ENCODE data around the gene TBXT.
"Not testable (repeated sequence)": the region's sequence is repeated elsewhere in the genome, so short reads cannot be mapped to it uniquely, and the experiment has no call there.

Gene TBXT

DNA sequence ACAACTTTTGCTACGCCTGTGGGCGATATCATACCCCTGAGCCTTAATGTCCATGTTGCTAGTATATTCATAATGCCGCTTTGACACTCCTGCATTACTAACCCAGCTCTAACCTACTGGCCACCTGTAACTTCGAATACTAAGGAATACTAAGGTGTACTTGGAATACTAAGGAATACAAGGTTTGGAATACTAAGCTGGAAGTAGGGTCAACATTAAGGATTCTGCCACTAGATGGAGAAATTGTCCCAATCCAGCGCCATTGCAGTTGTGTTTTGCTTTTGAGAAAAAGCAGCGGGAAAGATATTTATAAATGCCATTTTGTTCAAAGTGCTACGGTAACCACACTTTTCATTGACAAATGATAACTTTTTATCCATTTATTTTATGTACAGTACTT, 10.7 kb downstream of the TBXT start:
- peaks cover 10% of the 10 kb centered on the region for H3K4me1 Mint-ChIP-seq
- ATAC-seq = no peak

GRCh38 chr6:166153966-166154365, 13.7 kb downstream of the TBXT start:
- no peak for ATAC-seq

More for the DNA sequence above, 10.7 kb downstream of the TBXT start:
- Mint-ChIP-seq H3K4me3 (no peak overlapping the region), H3K9me3 (no peaks in the 10 kb centered on the region), H3K36me3 (no peaks in the 10 kb centered on the region), H3K27ac (no peak overlapping the region), H3K27me3 (peaks cover 22% of the 10 kb centered on the region)

DNA sequence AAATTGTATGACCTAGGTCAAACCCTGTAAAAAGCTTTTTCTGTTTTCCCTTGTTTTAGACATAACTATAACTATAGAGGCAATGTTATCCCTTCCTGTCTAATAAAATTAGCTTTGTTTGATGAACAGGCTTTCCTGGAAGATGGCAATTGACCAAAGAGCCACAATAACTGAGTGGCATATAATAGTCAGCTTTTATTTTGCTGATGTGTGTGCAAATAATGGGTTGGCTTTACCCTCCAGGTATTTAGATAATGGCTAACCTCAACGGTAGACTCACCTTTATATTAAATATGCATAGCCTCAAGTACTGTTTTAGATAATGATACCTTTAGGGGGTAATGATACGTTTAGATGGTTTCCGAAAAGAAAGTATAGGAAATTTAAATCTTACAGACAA, 15.0 kb downstream of the TBXT start:
- no peaks in the 10 kb centered on the region for H3K36me3 Mint-ChIP-seq

More at GRCh38 chr6:166153966-166154365, 13.7 kb downstream of the TBXT start:
- peaks cover 38% of the 10 kb centered on the region for H3K27me3 Mint-ChIP-seq
- H3K4me1 Mint-ChIP-seq = peaks cover 10% of the 10 kb centered on the region
- peaks cover 11% of the 10 kb centered on the region for H3K9me3 Mint-ChIP-seq
- no peak overlapping the region for H3K27ac Mint-ChIP-seq
- no peak overlapping the region for H3K4me3 Mint-ChIP-seq
- no peaks in the 10 kb centered on the region for H3K36me3 Mint-ChIP-seq

DNA sequence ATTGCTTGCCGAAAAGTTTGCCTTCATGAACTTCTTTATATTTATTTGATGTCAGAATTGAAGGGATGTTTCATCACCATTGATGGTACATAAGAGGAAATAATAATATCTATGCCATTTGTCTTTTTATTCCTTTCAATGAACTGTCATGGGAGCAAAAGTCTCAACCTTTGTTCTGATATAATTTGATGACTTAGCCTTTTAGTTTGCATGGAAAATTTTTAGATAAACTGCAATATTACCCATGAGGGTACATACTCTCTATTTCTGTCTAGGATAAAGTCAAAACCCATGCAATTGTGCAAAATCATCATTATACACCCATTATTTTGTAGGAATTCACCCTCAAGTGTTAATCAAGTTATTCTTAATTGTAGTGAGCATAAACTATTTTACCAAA, 15.9 kb downstream of the TBXT start:
- ATAC-seq = no peak
- Mint-ChIP-seq H3K4me3 (no peak overlapping the region), H3K4me1 (no peaks in the 10 kb centered on the region), H3K9me3 (peaks cover 14% of the 10 kb centered on the region), H3K27me3 (peaks cover 49% of the 10 kb centered on the region), H3K27ac (no peak overlapping the region), H3K36me3 (no peaks in the 10 kb centered on the region)

More for the DNA sequence above, 15.0 kb downstream of the TBXT start:
- H3K4me3 Mint-ChIP-seq = no peak overlapping the region
- peaks cover 3% of the 10 kb centered on the region for H3K4me1 Mint-ChIP-seq
- peaks cover 49% of the 10 kb centered on the region for H3K27me3 Mint-ChIP-seq
- H3K27ac Mint-ChIP-seq = no peak overlapping the region
- H3K9me3 Mint-ChIP-seq = peaks cover 14% of the 10 kb centered on the region
- ATAC-seq = no peak

DNA sequence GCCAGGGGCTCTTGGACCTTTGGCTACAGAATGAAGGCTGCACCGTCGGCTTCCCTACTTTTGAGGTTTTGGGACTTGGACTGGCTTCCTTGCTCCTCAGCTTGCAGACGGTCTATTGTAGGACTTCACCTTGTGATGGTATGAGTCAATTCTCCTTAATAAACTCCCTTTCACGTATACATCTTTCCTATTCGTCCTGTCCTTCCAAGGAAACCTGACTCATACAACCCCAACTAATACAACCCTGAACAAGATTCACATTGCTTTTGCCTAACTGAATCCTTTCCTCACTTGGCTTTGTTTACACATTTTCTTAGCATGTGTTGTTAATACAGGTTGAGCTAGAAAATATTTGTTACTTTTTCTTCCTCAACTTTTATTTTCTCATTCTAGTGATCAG, 21.9 kb downstream of the TBXT start:
- H3K27me3 Mint-ChIP-seq = peaks cover 31% of the 10 kb centered on the region
- no peak overlapping the region for H3K27ac Mint-ChIP-seq
- no peak for ATAC-seq
- no peaks in the 10 kb centered on the region for H3K36me3 Mint-ChIP-seq
- peaks cover 5% of the 10 kb centered on the region for H3K9me3 Mint-ChIP-seq
- no peak overlapping the region for H3K4me3 Mint-ChIP-seq
- no peaks in the 10 kb centered on the region for H3K4me1 Mint-ChIP-seq

DNA sequence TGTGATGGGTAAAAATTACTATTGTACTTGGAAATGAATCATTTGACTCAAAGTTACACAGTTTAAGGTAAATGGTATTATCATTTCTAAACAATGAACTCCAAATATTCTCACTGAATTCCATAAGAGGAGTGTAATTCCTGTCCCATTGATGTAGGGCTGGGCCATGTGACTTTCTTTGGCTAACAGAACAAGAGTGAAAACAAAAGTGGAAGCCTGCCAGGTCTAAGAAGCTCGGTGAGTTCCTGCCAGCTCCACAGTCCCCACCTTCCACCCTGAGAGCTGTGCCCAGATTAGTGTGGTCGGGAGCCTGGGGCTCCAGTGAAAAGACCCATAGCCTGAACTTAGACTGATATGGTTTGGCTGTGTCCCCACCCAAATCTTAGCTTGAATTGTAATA, 24.6 kb downstream of the TBXT start:
- H3K27ac Mint-ChIP-seq = no peak overlapping the region
- peaks cover 19% of the 10 kb centered on the region for H3K27me3 Mint-ChIP-seq
- no peak for ATAC-seq
- no peak overlapping the region for H3K4me3 Mint-ChIP-seq
- H3K9me3 Mint-ChIP-seq = peaks cover under 1% of the 10 kb centered on the region
- no peaks in the 10 kb centered on the region for H3K4me1 Mint-ChIP-seq
- no peaks in the 10 kb centered on the region for H3K36me3 Mint-ChIP-seq

DNA sequence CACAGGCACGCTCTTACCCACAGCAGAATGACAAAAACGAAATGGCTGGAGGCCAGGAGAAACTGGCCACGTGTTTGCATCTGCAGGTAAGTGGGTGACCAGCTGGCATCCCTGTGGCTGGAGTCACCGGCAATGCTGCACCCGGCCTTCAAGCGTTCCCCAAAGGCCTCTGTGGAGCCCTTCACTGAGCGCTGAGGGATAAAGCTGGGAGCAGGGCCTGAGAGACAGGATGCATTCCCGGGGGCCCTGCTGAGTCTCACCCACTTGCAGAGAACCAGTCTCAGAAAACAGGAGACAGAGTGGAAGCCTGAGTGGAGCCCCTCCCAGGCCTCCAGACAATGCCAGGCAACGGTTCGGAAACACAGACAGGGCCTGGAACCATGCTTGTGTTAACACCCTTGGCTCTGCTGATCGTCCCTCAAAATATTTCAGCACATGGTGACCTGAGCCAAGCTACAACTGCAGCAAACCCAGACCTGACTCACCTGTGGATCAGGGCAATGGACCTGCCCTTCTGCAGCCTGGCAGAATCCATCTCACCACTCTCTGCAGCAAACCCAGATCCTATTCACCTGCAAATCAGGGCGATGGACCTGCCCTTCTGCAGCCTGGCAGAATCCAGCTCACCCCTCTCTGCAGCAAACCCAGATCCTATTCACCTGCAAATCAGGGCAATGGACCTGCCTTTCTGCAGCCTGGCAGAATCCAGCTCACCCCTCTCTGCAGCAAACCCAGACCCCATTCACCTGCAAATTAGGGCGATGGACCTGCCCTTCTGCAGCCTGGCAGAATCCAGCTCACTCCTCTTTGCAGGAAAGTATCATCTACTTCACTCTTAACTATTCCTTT, 39.8 kb downstream of the TBXT start:
- Mint-ChIP-seq H3K27ac (no peak overlapping the region), H3K4me3 (no peak overlapping the region), H3K9me3 (no peaks in the 10 kb centered on the region), H3K4me1 (no peaks in the 10 kb centered on the region), H3K36me3 (no peaks in the 10 kb centered on the region), H3K27me3 (peaks cover 45% of the 10 kb centered on the region)
- ATAC-seq = no peak

- not testable (repeated sequence) for H3K4me3 Mint-ChIP-seq
- H3K27me3 Mint-ChIP-seq = peaks cover 43% of the 10 kb centered on the region
Measured at GRCh38 chr6:166123115-166123514, 44.5 kb downstream of the TBXT start.

GRCh38 chr6:166121726-166122125, 45.9 kb downstream of the TBXT start:
- H3K27me3 Mint-ChIP-seq = peaks cover 30% of the 10 kb centered on the region
- no peak for ATAC-seq
- no peaks in the 10 kb centered on the region for H3K4me1 Mint-ChIP-seq
- H3K4me3 Mint-ChIP-seq = no peak overlapping the region
- no peaks in the 10 kb centered on the region for H3K9me3 Mint-ChIP-seq
- no peak overlapping the region for H3K27ac Mint-ChIP-seq
- no peaks in the 10 kb centered on the region for H3K36me3 Mint-ChIP-seq

More at GRCh38 chr6:166123115-166123514, 44.5 kb downstream of the TBXT start:
- not testable (repeated sequence) for H3K36me3 Mint-ChIP-seq, H3K4me1 Mint-ChIP-seq, H3K9me3 Mint-ChIP-seq, H3K27ac Mint-ChIP-seq, ATAC-seq

GRCh38 chr6:166119116-166119911, 48.3 kb downstream of the TBXT start:
- Mint-ChIP-seq H3K4me3 (no peak overlapping the region), H3K4me1 (no peaks in the 10 kb centered on the region), H3K36me3 (no peaks in the 10 kb centered on the region), H3K9me3 (peaks cover 8% of the 10 kb centered on the region), H3K27ac (no peak overlapping the region), H3K27me3 (peaks cover 15% of the 10 kb centered on the region)
- no peak for ATAC-seq

- H3K9me3 Mint-ChIP-seq = peaks cover 8% of the 10 kb centered on the region
- H3K4me3 Mint-ChIP-seq = no peak overlapping the region
- ATAC-seq = no peak
- H3K27me3 Mint-ChIP-seq = peaks cover 42% of the 10 kb centered on the region
- H3K4me1 Mint-ChIP-seq = no peaks in the 10 kb centered on the region
- no peak overlapping the region for H3K27ac Mint-ChIP-seq
- no peaks in the 10 kb centered on the region for H3K36me3 Mint-ChIP-seq
Measured at GRCh38 chr6:166115609-166116008, 52.0 kb downstream of the TBXT start.

GRCh38 chr6:166112580-166112979, 55.1 kb downstream of the TBXT start:
- Mint-ChIP-seq H3K4me3 (no peak overlapping the region), H3K4me1 (no peaks in the 10 kb centered on the region)

GRCh38 chr6:166109608-166110007, 58.0 kb downstream of the TBXT start:
- H3K27ac Mint-ChIP-seq = no peak overlapping the region
- H3K4me1 Mint-ChIP-seq = peaks cover 6% of the 10 kb centered on the region
- no peaks in the 10 kb centered on the region for H3K36me3 Mint-ChIP-seq
- no peaks in the 10 kb centered on the region for H3K9me3 Mint-ChIP-seq
- peaks cover 33% of the 10 kb centered on the region for H3K27me3 Mint-ChIP-seq
- no peak overlapping the region for H3K4me3 Mint-ChIP-seq
- ATAC-seq = no peak

More at GRCh38 chr6:166112580-166112979, 55.1 kb downstream of the TBXT start:
- Mint-ChIP-seq H3K27ac (no peak overlapping the region), H3K9me3 (peaks cover 8% of the 10 kb centered on the region), H3K36me3 (no peaks in the 10 kb centered on the region), H3K27me3 (peaks cover 37% of the 10 kb centered on the region)
- ATAC-seq = no peak

All from stimulated activated memory B cell treated with anti-CD40 and anti-IgM and Interleukin-4, amounts not matched to agents 10 μg/mL and 1 μg/mL and 100 μg/mL, for 72 hours (primary cell).